ENCODE data around the gene DPF3.

- TF ChIP-seq SUZ12 (IDR thresholded peaks at IDR 0.05; ENCODE audit: extremely low read depth, insufficient read depth, insufficient read length) (no peak), YY1 (IDR thresholded peaks at IDR 0.05; ENCODE audit: insufficient read depth, insufficient read length) (no peak), ZNF274 (IDR thresholded peaks at IDR 0.05; ENCODE audit: low read depth, low read length) (no peak)
These were observed 139.0 kb downstream of the DPF3 start for GRCh38 chr14:72754949-72755348.
